GM12891 (cell line): ENCODE data around the gene ZNF827.

Experiments
- PAX5 ChIP-seq: IDR thresholded peaks from 2 replicates; pipeline ENCODE4 v1.6.1; 2011; ENCODE audit warnings: low read length, moderate library complexity, mild to moderate bottlenecking; ENCODE audit not compliant: insufficient read depth, severe bottlenecking
- POLR2A ChIP-seq: IDR thresholded peaks from 2 replicates; pipeline ENCODE4 v1.6.1; 2011; ENCODE audit warnings: low read depth, low read length, control low read depth
- POLR2AphosphoS5 ChIP-seq: IDR thresholded peaks from 2 replicates; pipeline ENCODE4 v1.6.1; 2011; ENCODE audit warnings: low read depth, low read length, control low read depth
- POU2F2 ChIP-seq: IDR thresholded peaks from 2 replicates; pipeline ENCODE4 v1.6.1; 2011; ENCODE audit warnings: low read depth, mild to moderate bottlenecking, control low read depth, low read length, moderate library complexity
- SPI1 ChIP-seq: IDR thresholded peaks from 2 replicates; pipeline ENCODE4 v1.6.1; 2011; ENCODE audit warnings: low read depth, low read length, control low read depth
- TAF1 ChIP-seq: IDR thresholded peaks from 2 replicates; pipeline ENCODE4 v1.6.1; 2011; ENCODE audit warnings: low read depth, low read length, control low read depth

DNA sequence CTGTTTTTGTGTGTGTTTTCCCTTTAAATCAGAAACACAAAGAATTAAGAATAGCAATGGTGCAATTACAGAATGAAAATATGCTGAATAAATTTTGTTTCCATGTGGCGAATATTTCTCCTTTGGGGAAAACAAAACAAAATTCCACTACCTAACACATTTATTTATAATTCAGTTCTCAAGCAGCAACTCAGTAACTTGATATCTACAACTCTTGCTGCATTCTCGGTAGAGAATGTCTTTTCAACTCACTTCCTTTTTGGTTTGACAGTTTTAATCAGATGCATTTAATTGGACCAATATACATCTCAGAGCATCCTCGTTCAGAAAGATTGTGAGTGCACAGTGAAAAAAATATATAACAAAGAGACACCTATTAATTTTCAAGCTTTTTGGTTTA, 30.8 kb downstream of the ZNF827 start:
- TF ChIP-seq SPI1, result no peak
- TF ChIP-seq POLR2A, result no peak
- TF ChIP-seq TAF1, result no peak
- no peak for TF ChIP-seq POLR2AphosphoS5
- TF ChIP-seq POU2F2, result no peak
- no peak for TF ChIP-seq PAX5
